Chondrocyte (in vitro differentiated cells): ENCODE results near the gene RAD51B. TPM values are rescaled to one million over a fixed set of nuclear protein-coding genes. Genes with fewer than 3 reads are reported as not detected.

ENCODE experiments used
- DNase-seq: peaks from one replicate; pipeline ENCODE4 v3.0.0; 2021; ENCODE audit warnings: mixed read lengths, low spot score
- H3K27ac Mint-ChIP-seq: one replicate; pipeline ENCODE4 v1.8.0; 2021; ENCODE audit warnings: mild to moderate bottlenecking, moderate library complexity, mixed read lengths; ENCODE audit not compliant: unreplicated experiment
- H3K27me3 Mint-ChIP-seq: 2 replicates; pipeline ENCODE4 v1.8.0; 2021; ENCODE audit warnings: low read depth, mixed read lengths
- H3K36me3 Mint-ChIP-seq: 2 replicates; pipeline ENCODE4 v1.8.0; 2021; ENCODE audit warnings: low read depth, mixed read lengths
- H3K4me1 Mint-ChIP-seq: 2 replicates; pipeline ENCODE4 v1.8.0; 2021; ENCODE audit warnings: low read depth, mild to moderate bottlenecking, mixed read lengths
- H3K4me3 Mint-ChIP-seq: one replicate; pipeline ENCODE4 v1.8.0; 2021; ENCODE audit warnings: mild to moderate bottlenecking, moderate library complexity, mixed read lengths; ENCODE audit not compliant: unreplicated experiment
- H3K9me3 Mint-ChIP-seq: 2 replicates; pipeline ENCODE4 v1.8.0; 2021; ENCODE audit warnings: low read depth, mixed read lengths
- total RNA-seq: library from RNA; stranded (reverse); gene quantifications from 3 replicates; pipeline ENCODE4 v1.2.1, GENCODE V29; 2021
- TF ChIP-seq, protein P1 (sequence below): fragments of 200-600 bp; sonication (generic); IDR thresholded peaks from 2 replicates; pipeline ENCODE4 v1.5.0; 2021; ENCODE audit warnings: antibody characterized with exemption, mild to moderate bottlenecking, moderate library complexity

The RAD51B gene
- total RNA-seq, 1 donor from 2014 or later, result 8.2 TPM

DNA sequence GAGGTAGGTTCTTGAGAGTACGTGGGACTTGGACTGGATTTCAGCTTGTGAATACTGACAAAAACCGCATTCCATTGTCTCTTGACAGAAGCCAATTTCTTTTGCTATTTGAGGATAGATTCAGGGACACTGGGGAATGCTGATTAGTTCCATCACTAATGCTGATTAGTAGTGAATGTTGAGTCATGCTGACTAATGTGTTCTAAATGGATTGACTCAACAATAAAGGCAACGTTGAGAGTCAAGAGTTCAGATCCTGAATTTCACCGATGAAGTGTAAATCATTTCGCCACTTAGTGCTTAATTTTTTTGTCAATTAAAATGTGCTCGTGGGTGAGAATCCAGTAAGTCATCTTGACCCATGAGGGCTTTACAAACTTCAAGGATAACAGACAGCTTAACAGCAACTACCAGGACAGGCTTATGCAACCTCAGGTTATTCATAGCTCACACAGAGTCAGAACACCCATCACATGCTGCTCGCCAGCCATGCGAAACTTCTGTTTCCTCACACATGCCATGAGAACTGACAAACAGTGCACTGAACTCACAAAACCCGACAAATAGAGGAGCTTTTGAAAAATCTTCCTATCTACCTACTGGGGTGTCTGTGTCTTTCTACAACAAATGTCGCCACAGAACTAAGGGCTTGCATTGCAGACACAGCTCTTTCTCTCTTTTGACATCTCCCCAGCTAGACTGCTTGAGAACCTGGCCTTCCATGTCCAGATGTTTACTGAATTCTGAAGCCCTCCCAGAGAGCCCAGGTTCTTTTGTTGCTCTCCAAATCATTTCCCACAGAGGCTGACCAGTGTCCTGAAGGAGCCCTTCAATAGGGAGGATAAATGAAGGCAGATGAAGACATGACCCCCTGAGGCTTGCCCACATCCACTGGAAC lies 656.9 kb downstream of the RAD51B start:
- H3K27ac Mint-ChIP-seq, result peak overlapping the region; percentile 45
- peaks cover 1% of the 10 kb centered on the region for H3K36me3 Mint-ChIP-seq
- H3K27me3 Mint-ChIP-seq, result no peaks in the 10 kb centered on the region
- DNase-seq, result no peak
- TF ChIP-seq, protein P1, sequence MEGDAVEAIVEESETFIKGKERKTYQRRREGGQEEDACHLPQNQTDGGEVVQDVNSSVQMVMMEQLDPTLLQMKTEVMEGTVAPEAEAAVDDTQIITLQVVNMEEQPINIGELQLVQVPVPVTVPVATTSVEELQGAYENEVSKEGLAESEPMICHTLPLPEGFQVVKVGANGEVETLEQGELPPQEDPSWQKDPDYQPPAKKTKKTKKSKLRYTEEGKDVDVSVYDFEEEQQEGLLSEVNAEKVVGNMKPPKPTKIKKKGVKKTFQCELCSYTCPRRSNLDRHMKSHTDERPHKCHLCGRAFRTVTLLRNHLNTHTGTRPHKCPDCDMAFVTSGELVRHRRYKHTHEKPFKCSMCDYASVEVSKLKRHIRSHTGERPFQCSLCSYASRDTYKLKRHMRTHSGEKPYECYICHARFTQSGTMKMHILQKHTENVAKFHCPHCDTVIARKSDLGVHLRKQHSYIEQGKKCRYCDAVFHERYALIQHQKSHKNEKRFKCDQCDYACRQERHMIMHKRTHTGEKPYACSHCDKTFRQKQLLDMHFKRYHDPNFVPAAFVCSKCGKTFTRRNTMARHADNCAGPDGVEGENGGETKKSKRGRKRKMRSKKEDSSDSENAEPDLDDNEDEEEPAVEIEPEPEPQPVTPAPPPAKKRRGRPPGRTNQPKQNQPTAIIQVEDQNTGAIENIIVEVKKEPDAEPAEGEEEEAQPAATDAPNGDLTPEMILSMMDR, result no peak
- peaks cover 13% of the 10 kb centered on the region for H3K4me1 Mint-ChIP-seq
- H3K9me3 Mint-ChIP-seq, result no peaks in the 10 kb centered on the region
- H3K4me3 Mint-ChIP-seq, result no peak overlapping the region

DNA sequence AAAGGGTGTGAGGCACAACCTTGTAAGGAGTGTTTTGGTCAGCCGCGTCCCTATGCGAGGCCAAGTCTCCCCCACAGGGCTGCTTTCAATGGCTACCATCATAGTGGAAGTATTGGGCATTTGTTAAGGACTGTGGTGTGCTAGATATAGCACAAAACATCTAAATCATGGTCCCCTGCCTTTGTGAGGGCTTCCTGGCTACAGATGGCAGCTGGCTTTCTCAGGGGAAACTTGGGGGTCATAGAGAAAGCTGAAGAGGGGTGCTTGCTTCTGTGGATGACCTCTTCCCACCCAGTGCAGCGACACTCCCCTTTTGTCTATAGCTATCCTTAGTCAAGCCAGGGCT lies 657.5 kb downstream of the RAD51B start:
- peaks cover 13% of the 10 kb centered on the region for H3K4me1 Mint-ChIP-seq

DNA sequence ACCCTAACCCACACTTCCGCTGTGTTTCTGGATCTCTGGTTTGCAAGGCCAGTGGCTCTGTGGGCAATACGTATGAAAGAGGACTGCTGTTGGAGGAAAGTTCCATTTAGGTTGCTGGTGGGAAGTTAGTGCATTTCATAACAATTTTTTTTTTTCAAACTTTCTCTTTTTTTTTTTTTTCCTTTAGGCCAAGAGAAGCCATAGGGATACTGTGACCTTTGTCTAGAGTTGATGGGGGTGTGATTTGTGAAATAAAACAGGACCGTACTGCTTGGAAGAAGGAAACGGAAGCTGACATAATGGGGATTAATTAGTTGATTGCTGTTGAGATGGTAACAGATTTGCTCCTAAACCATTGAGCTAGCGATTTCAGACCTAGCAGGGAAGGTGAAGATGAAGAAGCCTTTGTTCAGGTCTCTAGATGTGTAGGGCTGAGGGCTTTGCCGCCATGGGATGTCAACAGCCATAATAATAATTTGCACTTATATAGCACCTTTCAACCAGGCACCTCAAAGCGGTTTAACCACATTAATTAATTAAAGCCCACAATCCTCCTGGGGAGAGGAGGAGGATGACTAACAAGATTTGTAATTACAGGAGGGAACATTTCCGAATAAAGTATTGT lies 658.0 kb downstream of the RAD51B start:
- H3K36me3 Mint-ChIP-seq, result peaks cover 1% of the 10 kb centered on the region
- no peak overlapping the region for H3K4me3 Mint-ChIP-seq
- no peaks in the 10 kb centered on the region for H3K9me3 Mint-ChIP-seq
- H3K27ac Mint-ChIP-seq, result no peak overlapping the region
- peaks cover 13% of the 10 kb centered on the region for H3K4me1 Mint-ChIP-seq
- TF ChIP-seq, protein P1, result no peak
- H3K27me3 Mint-ChIP-seq, result no peaks in the 10 kb centered on the region
- no peak for DNase-seq

More for the DNA sequence above, 657.5 kb downstream of the RAD51B start:
- TF ChIP-seq, protein P1, result no peak
- Mint-ChIP-seq H3K27ac (peak overlapping the region; percentile 45), H3K36me3 (peaks cover 1% of the 10 kb centered on the region), H3K9me3 (no peaks in the 10 kb centered on the region), H3K4me3 (no peak overlapping the region), H3K27me3 (no peaks in the 10 kb centered on the region)
- DNase-seq, result no peak

DNA sequence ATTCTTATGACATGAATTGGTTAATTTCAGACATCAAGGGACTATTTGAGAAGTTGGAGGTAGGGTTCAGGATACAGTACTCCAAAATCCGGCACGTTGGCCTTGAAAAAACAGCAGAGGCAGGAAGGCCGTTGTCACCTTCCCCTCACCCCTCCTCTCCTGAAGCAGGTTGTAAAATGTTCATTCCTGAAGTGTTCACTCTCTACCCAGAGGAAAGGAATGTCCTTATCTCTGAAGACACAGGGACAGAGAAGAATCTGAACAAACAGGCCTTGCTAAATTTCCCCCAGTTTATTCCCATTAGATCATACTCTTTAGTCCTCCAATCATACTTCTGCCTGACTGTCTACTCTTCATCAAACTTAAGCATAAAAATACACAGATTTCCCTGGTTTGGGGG lies 659.7 kb downstream of the RAD51B start:
- Mint-ChIP-seq H3K9me3 (no peaks in the 10 kb centered on the region), H3K4me1 (peaks cover 23% of the 10 kb centered on the region), H3K4me3 (no peak overlapping the region), H3K36me3 (no peaks in the 10 kb centered on the region), H3K27me3 (no peaks in the 10 kb centered on the region), H3K27ac (no peak overlapping the region)
- DNase-seq, result no peak
- TF ChIP-seq, protein P1, result no peak

DNA sequence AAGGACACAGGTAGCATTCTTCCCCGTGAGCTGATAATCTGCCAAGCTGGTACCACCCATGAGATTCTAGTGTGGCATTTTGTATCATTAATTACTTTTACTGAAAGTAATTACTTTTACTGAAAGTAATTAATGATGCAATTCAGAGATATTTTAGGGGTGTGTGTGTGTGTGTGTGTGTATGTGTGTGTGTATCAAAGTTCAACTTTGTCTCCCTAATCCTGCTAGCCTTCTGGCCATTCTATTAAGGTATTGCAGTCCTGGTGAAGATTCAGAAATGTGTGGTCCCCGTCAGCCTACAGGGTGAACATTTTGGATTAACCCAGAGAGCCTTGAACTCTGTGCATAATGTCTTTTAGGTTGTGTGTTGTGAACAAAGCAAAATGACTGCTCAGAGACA lies 662.4 kb downstream of the RAD51B start:
- H3K4me3 Mint-ChIP-seq, result no peak overlapping the region
- peaks cover 13% of the 10 kb centered on the region for H3K4me1 Mint-ChIP-seq
- no peak for DNase-seq
- TF ChIP-seq, protein P1, result no peak
- no peaks in the 10 kb centered on the region for H3K27me3 Mint-ChIP-seq
- no peaks in the 10 kb centered on the region for H3K9me3 Mint-ChIP-seq
- no peak overlapping the region for H3K27ac Mint-ChIP-seq
- H3K36me3 Mint-ChIP-seq, result no peaks in the 10 kb centered on the region
